Measurements from ENCODE around the gene BACE2.

BACE2 gene

GRCh38 chr21:41147096-41147978, 20.6 kb upstream of the BACE2 start:
- no peak overlapping the region for H3K9ac ChIP-seq (ENCODE audit: low read length)
- no peak overlapping the region for H3K4me3 ChIP-seq (ENCODE audit: insufficient read depth, low read length, poor library complexity, severe bottlenecking)
- H3K27me3 ChIP-seq (ENCODE audit: low read length) = no peaks in the 10 kb centered on the region
- no peaks in the 10 kb centered on the region for H4K20me1 ChIP-seq (ENCODE audit: low read depth, low read length)
- no peak overlapping the region for H3K27ac ChIP-seq (ENCODE audit: low read depth, low read length)
- no peak overlapping the region for H3K4me2 ChIP-seq (ENCODE audit: low read depth, low read length, poor library complexity, severe bottlenecking)
- H3K9me3 ChIP-seq (ENCODE audit: insufficient read depth, low read length) = no peaks in the 10 kb centered on the region
- H3F3A ChIP-seq (ENCODE audit: insufficient read depth) = no peaks in the 10 kb centered on the region
- no peaks in the 10 kb centered on the region for H3K36me3 ChIP-seq (ENCODE audit: low read length)
- no peak overlapping the region for H2AFZ ChIP-seq (ENCODE audit: low read depth, low read length, severe bottlenecking)
- H3K9me2 ChIP-seq (replicated peaks; ENCODE audit: insufficient read depth, low read length) = no peaks in the 10 kb centered on the region
- H3K79me2 ChIP-seq (ENCODE audit: insufficient read depth, low read length) = no peaks in the 10 kb centered on the region
- TF ChIP-seq CTCF (IDR thresholded peaks at IDR 0.05; ENCODE audit: insufficient read depth, low read length, poor library complexity, severe bottlenecking) = no peak
- TF ChIP-seq EZH2phosphoT487 (conservative IDR thresholded peaks at IDR 0.05; ENCODE audit: low read length) = no peak

GRCh38 chr21:41147979-41148355, 20.0 kb upstream of the BACE2 start:
- Histone ChIP-seq H3K9me3 (ENCODE audit: insufficient read depth, low read length) (no peaks in the 10 kb centered on the region), H3K4me2 (ENCODE audit: low read depth, low read length, poor library complexity, severe bottlenecking) (no peak overlapping the region), H3K4me3 (ENCODE audit: insufficient read depth, low read length, poor library complexity, severe bottlenecking) (no peak overlapping the region), H3F3A (ENCODE audit: insufficient read depth) (no peaks in the 10 kb centered on the region), H3K27ac (ENCODE audit: low read depth, low read length) (no peak overlapping the region), H2AFZ (ENCODE audit: low read depth, low read length, severe bottlenecking) (no peak overlapping the region), H3K79me2 (ENCODE audit: insufficient read depth, low read length) (no peaks in the 10 kb centered on the region), H3K27me3 (ENCODE audit: low read length) (no peaks in the 10 kb centered on the region), H3K9me2 (replicated peaks; ENCODE audit: insufficient read depth, low read length) (no peaks in the 10 kb centered on the region), H3K9ac (ENCODE audit: low read length) (no peak overlapping the region), H4K20me1 (ENCODE audit: low read depth, low read length) (no peaks in the 10 kb centered on the region), H3K36me3 (ENCODE audit: low read length) (no peaks in the 10 kb centered on the region)
- TF ChIP-seq CTCF (IDR thresholded peaks at IDR 0.05; ENCODE audit: insufficient read depth, low read length, poor library complexity, severe bottlenecking) (no peak), EZH2phosphoT487 (conservative IDR thresholded peaks at IDR 0.05; ENCODE audit: low read length) (no peak)

DNA sequence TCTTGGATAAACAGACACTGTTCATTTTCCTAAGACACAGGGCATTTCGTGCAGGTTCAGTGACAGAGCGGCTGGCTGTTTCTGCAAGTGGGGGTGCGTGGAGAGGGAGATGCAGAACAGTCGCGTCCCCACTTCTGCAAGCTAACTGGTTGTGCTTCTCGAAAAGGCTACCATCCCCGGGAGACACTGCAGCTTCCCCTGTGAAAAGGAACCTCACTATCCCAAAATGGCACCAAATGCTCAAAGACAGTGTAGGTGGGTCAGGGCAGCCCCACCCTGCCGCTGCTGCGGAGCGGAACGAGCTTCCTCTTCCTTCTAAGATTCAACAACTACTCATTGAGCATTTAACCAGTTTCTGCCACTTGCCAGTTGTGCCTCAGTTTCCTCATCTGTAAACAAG, 19.2 kb upstream of the BACE2 start:
- TF ChIP-seq CTCF (IDR thresholded peaks at IDR 0.05; ENCODE audit: insufficient read depth, low read length, poor library complexity, severe bottlenecking) (no peak), EZH2phosphoT487 (conservative IDR thresholded peaks at IDR 0.05; ENCODE audit: low read length) (no peak)
- no peak overlapping the region for H3K4me3 ChIP-seq (ENCODE audit: insufficient read depth, low read length, poor library complexity, severe bottlenecking)
- H4K20me1 ChIP-seq (ENCODE audit: low read depth, low read length) = no peaks in the 10 kb centered on the region
- H3K9me3 ChIP-seq (ENCODE audit: insufficient read depth, low read length) = no peaks in the 10 kb centered on the region
- H3K79me2 ChIP-seq (ENCODE audit: insufficient read depth, low read length) = no peaks in the 10 kb centered on the region
- H3K36me3 ChIP-seq (ENCODE audit: low read length) = no peaks in the 10 kb centered on the region
- H3F3A ChIP-seq (ENCODE audit: insufficient read depth) = no peaks in the 10 kb centered on the region
- no peak overlapping the region for H3K27ac ChIP-seq (ENCODE audit: low read depth, low read length)
- H2AFZ ChIP-seq (ENCODE audit: low read depth, low read length, severe bottlenecking) = no peak overlapping the region
- no peaks in the 10 kb centered on the region for H3K9me2 ChIP-seq (replicated peaks; ENCODE audit: insufficient read depth, low read length)
- no peaks in the 10 kb centered on the region for H3K27me3 ChIP-seq (ENCODE audit: low read length)
- H3K9ac ChIP-seq (ENCODE audit: low read length) = no peak overlapping the region
- no peak overlapping the region for H3K4me2 ChIP-seq (ENCODE audit: low read depth, low read length, poor library complexity, severe bottlenecking)
